Activated CD8-positive, alpha-beta memory T cell treated with anti-CD3 and anti-CD28 coated beads for 24 hours (primary cell): Measurements from ENCODE around the gene DNM2.
"Not testable (repeated sequence)": the region's sequence is repeated elsewhere in the genome, so short reads cannot be mapped to it uniquely, and the experiment has no call there.

Experiments
- DNase-seq: peaks from one replicate; pipeline ENCODE4 v3.0.0-alpha.2; 2020

DNM2 gene

GRCh38 chr19:10872546-10873107, 154.7 kb downstream of the DNM2 start:
- DNase-seq, result no peak

DNA sequence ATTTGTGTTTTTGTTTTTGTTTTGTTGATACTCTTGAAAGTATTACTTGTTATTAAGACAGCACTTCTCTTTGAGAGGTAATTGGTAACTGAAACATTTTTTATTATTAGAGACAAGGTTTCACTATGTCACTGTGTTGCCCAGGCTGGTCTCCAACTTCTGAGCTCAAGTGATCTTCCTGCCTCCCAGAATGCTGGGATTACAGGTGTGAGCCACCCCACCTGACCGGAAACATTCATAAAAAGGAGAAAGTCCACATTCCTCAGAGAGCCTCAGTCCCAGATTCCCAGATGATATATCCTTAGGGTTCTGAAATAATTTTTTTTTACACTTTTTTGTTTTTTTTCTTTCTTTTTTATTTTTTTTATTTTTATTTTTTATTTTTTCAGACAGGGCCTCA, 156.1 kb downstream of the DNM2 start:
- no peak for DNase-seq

DNA sequence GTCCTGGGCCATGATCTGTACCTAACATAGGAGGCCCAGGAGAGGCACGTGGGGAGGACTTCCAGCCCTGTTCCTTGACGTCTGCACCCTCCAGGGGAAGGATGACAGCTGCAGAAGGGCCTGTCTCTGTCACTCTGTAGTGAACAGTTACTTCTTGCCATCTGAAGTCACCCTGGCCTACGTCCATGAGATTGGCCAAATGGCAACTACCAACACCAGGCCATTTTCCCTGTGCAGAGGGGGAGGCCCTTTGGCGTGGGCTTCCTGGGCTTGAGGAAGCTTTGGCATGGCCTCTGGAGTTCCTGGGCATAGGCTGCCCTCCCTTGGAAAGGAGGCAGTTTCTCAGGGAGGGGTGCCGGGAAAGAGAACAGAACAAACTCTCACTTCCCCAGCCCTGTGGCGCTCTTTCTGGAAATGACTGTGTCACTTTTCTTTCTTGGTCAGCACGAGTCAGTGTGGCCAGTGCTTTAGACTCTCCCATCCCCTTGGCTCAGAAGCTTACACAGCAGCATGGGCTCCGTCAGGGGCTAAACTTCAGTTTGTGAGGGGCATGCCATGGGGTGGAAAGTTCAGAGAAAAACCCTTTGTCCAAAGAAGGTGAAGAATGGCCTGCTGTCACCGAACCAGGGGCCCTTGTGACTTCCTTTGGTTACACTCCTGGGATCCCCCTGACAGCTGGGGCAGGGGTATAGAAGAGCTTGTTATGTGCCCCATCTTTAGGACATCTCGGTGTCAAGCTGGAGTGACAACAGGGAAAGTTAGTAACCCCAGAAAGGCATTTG, 158.8 kb downstream of the DNM2 start:
- DNase-seq, result no peak

- DNase-seq, result not testable (repeated sequence)
These were observed 159.7 kb downstream of the DNM2 start for GRCh38 chr19:10877608-10878007.

- DNase-seq, result no peak
These were observed 160.4 kb downstream of the DNM2 start for GRCh38 chr19:10878253-10878652.
